Mesendoderm (in vitro differentiated cells): Measurements from ENCODE around the gene MRPS12.
"Not testable (repeated sequence)": the region's sequence is repeated elsewhere in the genome, so short reads cannot be mapped to it uniquely, and the experiment has no call there.

Experiments
- DNase-seq: peaks from one replicate; pipeline ENCODE4 v3.0.0; 2013
- H2AK5ac ChIP-seq: 2 replicates; pipeline ENCODE4 v1.6.1; 2013; ENCODE audit warnings: low read length, inconsistent platforms
- H2BK120ac ChIP-seq: 2 replicates; pipeline ENCODE4 v1.6.1; 2013; ENCODE audit warnings: low read depth, mild to moderate bottlenecking, low read length, moderate library complexity, mixed read lengths
- H2BK15ac ChIP-seq: replicated peaks from 2 replicates; pipeline ENCODE4 v1.6.1; 2013; ENCODE audit warnings: low read depth, mild to moderate bottlenecking, moderate library complexity
- H2BK5ac ChIP-seq: 2 replicates; pipeline ENCODE4 v1.6.1; 2013; ENCODE audit warnings: low read length, inconsistent platforms
- H3K18ac ChIP-seq: 2 replicates; pipeline ENCODE4 v1.6.1; 2013; ENCODE audit warnings: mild to moderate bottlenecking, low read length, mixed read lengths
- H3K23ac ChIP-seq: one replicate; pipeline ENCODE4 v1.6.1; 2013; ENCODE audit warnings: low read length
- H3K27ac ChIP-seq: 2 replicates; pipeline ENCODE4 v1.5.1; 2013; ENCODE audit warnings: low read depth, mild to moderate bottlenecking, inconsistent platforms, low read length, moderate library complexity
- H3K27me3 ChIP-seq: 2 replicates; pipeline ENCODE4 v1.6.1; 2013; ENCODE audit warnings: low read length, control low read depth, mild to moderate bottlenecking, inconsistent platforms; ENCODE audit not compliant: insufficient read depth, poor library complexity
- H3K36me3 ChIP-seq: 2 replicates; pipeline ENCODE4 v1.6.1; 2013; ENCODE audit warnings: low read length, inconsistent platforms; ENCODE audit not compliant: control insufficient read depth, insufficient read depth
- H3K4ac ChIP-seq: one replicate; pipeline ENCODE4 v1.6.1; 2013; ENCODE audit warnings: low read depth, mild to moderate bottlenecking, low read length, moderate library complexity
- H3K4me1 ChIP-seq: 2 replicates; pipeline ENCODE4 v1.6.1; 2013; ENCODE audit warnings: low read depth, low read length, inconsistent platforms; ENCODE audit not compliant: control insufficient read depth
- H3K4me2 ChIP-seq: 2 replicates; pipeline ENCODE4 v1.6.1; 2013; ENCODE audit warnings: low read length
- H3K4me3 ChIP-seq: 2 replicates; pipeline ENCODE4 v1.5.1; 2013; ENCODE audit warnings: mild to moderate bottlenecking, low read length
- H3K56ac ChIP-seq: one replicate; pipeline ENCODE4 v1.6.1; 2013; ENCODE audit warnings: low read length
- H3K79me1 ChIP-seq: 2 replicates; pipeline ENCODE4 v1.6.1; 2013; ENCODE audit warnings: low read length, inconsistent platforms
- H3K79me2 ChIP-seq: 2 replicates; pipeline ENCODE4 v1.6.1; 2013; ENCODE audit warnings: mild to moderate bottlenecking, low read length; ENCODE audit not compliant: control insufficient read depth, insufficient read depth
- H3K9ac ChIP-seq: 2 replicates; pipeline ENCODE4 v1.6.1; 2013; ENCODE audit warnings: low read length, inconsistent platforms
- H4K5ac ChIP-seq: one replicate; pipeline ENCODE4 v1.6.1; 2013; ENCODE audit warnings: low read length
- H4K8ac ChIP-seq: one replicate; pipeline ENCODE4 v1.6.1; 2013; ENCODE audit warnings: low read depth, mild to moderate bottlenecking, control low read depth, low read length, moderate library complexity
- WGBS: extraction: QIAGEN DNeasy Blood & Tissue Kit; methylation state at CpG from one replicate; pipeline ENCODE4 v1.1.7; 2013; ENCODE audit warnings: low lambda C conversion rate, missing lambda C conversion rate; ENCODE audit not compliant: insufficient coverage; ENCODE audit errors: extremely low coverage; 5-methylcytosine and 5-hydroxymethylcytosine counted together

Gene MRPS12

DNA sequence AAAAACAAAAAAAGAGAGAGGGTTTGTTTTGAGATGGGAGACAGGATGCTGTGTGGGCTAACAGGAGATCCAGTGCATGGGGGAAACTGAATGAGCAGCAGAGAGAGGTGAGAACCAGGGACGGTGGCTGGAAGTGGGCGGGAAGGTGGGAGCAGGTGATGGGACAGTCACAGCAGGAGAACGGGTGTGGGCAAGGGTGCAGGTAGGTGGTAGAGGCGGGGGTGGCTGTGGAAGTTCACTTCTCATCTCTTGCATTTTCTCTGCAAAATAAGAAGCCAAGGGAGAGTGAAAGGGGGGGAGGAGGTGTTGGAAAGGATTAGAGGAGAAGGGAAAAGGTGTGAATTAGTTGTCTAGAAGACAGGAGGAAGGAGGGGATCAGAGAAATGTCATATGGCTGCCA is 22.9 kb downstream of the MRPS12 start:
- H3K4me2 ChIP-seq = no peak overlapping the region
- no peak overlapping the region for H2BK5ac ChIP-seq
- H2AK5ac ChIP-seq = no peak overlapping the region
- no CpG with 5 or more reads among the region's 4 CpGs for WGBS
- H3K36me3 ChIP-seq = no peaks in the 10 kb centered on the region
- no peak overlapping the region for H4K8ac ChIP-seq
- no peak overlapping the region for H3K23ac ChIP-seq
- H3K27me3 ChIP-seq = no peaks in the 10 kb centered on the region
- no peak overlapping the region for H3K9ac ChIP-seq
- no peak overlapping the region for H2BK120ac ChIP-seq
- no peak overlapping the region for H3K18ac ChIP-seq
- peaks cover 2% of the 10 kb centered on the region for H3K4me1 ChIP-seq
- no peak overlapping the region for H2BK15ac ChIP-seq
- no peak overlapping the region for H3K4me3 ChIP-seq
- H4K5ac ChIP-seq = no peak overlapping the region
- H3K56ac ChIP-seq = no peak overlapping the region
- no peaks in the 10 kb centered on the region for H3K79me1 ChIP-seq
- DNase-seq = peak; percentile 25
- no peak overlapping the region for H3K4ac ChIP-seq
- H3K27ac ChIP-seq = no peak overlapping the region
- no peaks in the 10 kb centered on the region for H3K79me2 ChIP-seq

DNA sequence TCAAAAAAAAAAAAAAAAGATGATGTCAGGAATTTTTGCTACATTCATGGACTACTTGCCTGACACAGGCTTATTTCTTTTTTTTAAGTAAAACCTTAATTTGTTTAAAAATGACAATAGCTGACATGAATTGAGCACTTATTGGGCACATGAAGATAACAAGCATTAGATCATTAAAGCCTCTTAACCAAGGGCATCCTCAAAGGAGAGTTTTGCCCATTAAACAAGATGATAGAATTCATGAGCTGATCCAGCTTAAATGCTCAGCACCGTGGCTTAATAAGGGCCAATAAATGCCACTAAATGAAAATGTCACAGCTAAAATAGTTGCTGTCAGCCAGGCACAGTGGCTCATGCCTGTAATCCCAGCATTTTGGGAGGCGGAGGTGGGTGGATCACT is 25.5 kb downstream of the MRPS12 start:
- WGBS = no CpG with 5 or more reads among the region's 2 CpGs
- Histone ChIP-seq H3K79me2 (no peaks in the 10 kb centered on the region), H2BK15ac (no peak overlapping the region), H3K27me3 (no peaks in the 10 kb centered on the region), H2BK120ac (no peak overlapping the region), H3K56ac (no peak overlapping the region), H3K23ac (no peak overlapping the region), H3K4me3 (no peak overlapping the region), H3K36me3 (no peaks in the 10 kb centered on the region), H3K4me1 (peaks cover 2% of the 10 kb centered on the region), H3K18ac (no peak overlapping the region), H3K4me2 (no peak overlapping the region), H3K27ac (no peak overlapping the region), H3K4ac (no peak overlapping the region), H3K9ac (no peak overlapping the region), H2BK5ac (no peak overlapping the region), H3K79me1 (no peaks in the 10 kb centered on the region), H4K5ac (no peak overlapping the region), H4K8ac (no peak overlapping the region), H2AK5ac (no peak overlapping the region)
- DNase-seq = no peak

DNA sequence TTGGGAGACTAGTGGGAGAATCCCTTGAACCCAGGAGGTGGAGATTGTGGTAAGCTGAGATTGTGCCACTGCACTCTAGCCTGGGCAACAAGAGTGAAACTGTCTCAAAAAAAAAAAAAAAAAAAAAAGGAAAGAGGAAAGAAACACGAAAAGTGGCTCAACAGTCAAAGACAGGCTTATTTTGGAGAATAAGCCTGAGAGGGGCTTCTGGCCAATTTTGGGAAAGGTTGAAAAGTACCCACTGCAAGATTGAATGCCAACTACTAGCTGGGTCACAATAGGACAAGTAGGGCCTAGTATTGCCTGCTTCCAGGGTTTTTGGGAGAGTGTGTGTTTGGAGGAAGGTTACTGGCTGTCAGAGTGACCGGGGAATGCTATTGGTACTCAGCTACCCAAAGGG is 27.6 kb downstream of the MRPS12 start:
- no peak overlapping the region for H3K9ac ChIP-seq
- H3K56ac ChIP-seq = no peak overlapping the region
- no peaks in the 10 kb centered on the region for H3K79me2 ChIP-seq
- H3K4me3 ChIP-seq = no peak overlapping the region
- DNase-seq = no peak
- H3K4ac ChIP-seq = no peak overlapping the region
- no peak overlapping the region for H2BK120ac ChIP-seq
- H3K23ac ChIP-seq = no peak overlapping the region
- WGBS = no CpG with 5 or more reads among the region's 2 CpGs
- no peak overlapping the region for H3K18ac ChIP-seq
- H3K27me3 ChIP-seq = no peaks in the 10 kb centered on the region
- no peak overlapping the region for H2AK5ac ChIP-seq
- no peak overlapping the region for H3K27ac ChIP-seq
- H3K4me2 ChIP-seq = no peak overlapping the region
- H2BK15ac ChIP-seq = no peak overlapping the region
- no peak overlapping the region for H2BK5ac ChIP-seq
- H4K5ac ChIP-seq = no peak overlapping the region
- no peaks in the 10 kb centered on the region for H3K4me1 ChIP-seq
- no peak overlapping the region for H4K8ac ChIP-seq
- H3K36me3 ChIP-seq = no peaks in the 10 kb centered on the region
- H3K79me1 ChIP-seq = no peaks in the 10 kb centered on the region

DNA sequence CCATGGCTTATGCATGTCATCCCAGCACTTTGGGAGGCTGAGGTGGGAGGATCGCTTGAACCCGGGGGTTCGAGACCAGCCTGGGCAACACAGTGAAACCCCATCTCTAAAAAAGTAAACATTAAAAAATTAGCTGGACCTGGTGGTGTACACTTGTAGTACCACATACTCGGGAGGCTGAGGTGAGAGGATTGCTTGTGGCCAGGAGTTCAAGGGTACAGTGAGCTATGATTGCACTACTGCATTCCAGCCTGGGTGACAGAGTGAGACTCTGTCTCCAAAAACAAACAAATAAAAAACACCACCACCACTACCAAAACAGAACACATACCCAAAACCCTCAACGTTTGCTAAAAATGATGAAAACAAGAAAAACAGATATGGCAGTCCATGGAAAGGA is 28.9 kb downstream of the MRPS12 start:
- no peak overlapping the region for H3K4me3 ChIP-seq
- H3K23ac ChIP-seq = no peak overlapping the region
- H2BK120ac ChIP-seq = no peak overlapping the region
- no peak overlapping the region for H2BK15ac ChIP-seq
- no peak overlapping the region for H3K18ac ChIP-seq
- H3K4ac ChIP-seq = no peak overlapping the region
- no peak for DNase-seq
- H3K27me3 ChIP-seq = no peaks in the 10 kb centered on the region
- no peak overlapping the region for H2AK5ac ChIP-seq
- no peaks in the 10 kb centered on the region for H3K4me1 ChIP-seq
- no peaks in the 10 kb centered on the region for H3K79me2 ChIP-seq
- no peak overlapping the region for H4K8ac ChIP-seq
- H2BK5ac ChIP-seq = no peak overlapping the region
- no peak overlapping the region for H3K27ac ChIP-seq
- H4K5ac ChIP-seq = no peak overlapping the region
- no peaks in the 10 kb centered on the region for H3K79me1 ChIP-seq
- H3K56ac ChIP-seq = no peak overlapping the region
- WGBS = no CpG with 5 or more reads among the region's 5 CpGs
- no peaks in the 10 kb centered on the region for H3K36me3 ChIP-seq
- no peak overlapping the region for H3K9ac ChIP-seq
- H3K4me2 ChIP-seq = no peak overlapping the region

DNA sequence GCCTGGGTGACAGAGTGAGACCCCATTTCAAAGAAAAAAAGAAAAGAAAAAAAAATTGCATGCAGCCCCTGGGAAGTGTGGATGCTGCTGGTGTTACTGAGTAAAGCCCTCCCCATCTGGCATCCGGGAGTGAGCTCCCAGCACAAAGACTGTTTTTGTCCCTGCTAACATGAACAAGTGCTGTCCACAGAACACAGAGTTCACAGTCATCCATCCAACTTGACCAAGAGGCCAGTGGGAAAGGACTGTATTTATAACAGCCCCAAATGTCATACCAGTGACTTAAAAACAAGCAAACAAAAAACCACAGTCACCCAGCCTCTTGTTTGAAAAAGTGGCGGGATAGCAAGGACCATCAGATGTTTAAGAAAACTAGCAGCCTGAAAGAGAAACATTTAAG is 34.0 kb downstream of the MRPS12 start:
- no CpG with 5 or more reads among the region's 2 CpGs for WGBS
- Histone ChIP-seq H3K79me1 (no peaks in the 10 kb centered on the region), H3K27ac (no peak overlapping the region), H3K27me3 (no peaks in the 10 kb centered on the region), H3K56ac (no peak overlapping the region), H2AK5ac (no peak overlapping the region), H3K4me2 (no peak overlapping the region), H2BK120ac (no peak overlapping the region), H3K4me3 (no peak overlapping the region), H3K36me3 (no peaks in the 10 kb centered on the region), H4K5ac (no peak overlapping the region), H2BK5ac (no peak overlapping the region), H3K79me2 (no peaks in the 10 kb centered on the region), H4K8ac (no peak overlapping the region), H3K4me1 (no peaks in the 10 kb centered on the region), H3K9ac (no peak overlapping the region), H2BK15ac (no peak overlapping the region), H3K4ac (no peak overlapping the region), H3K18ac (no peak overlapping the region), H3K23ac (no peak overlapping the region)
- no peak for DNase-seq

DNA sequence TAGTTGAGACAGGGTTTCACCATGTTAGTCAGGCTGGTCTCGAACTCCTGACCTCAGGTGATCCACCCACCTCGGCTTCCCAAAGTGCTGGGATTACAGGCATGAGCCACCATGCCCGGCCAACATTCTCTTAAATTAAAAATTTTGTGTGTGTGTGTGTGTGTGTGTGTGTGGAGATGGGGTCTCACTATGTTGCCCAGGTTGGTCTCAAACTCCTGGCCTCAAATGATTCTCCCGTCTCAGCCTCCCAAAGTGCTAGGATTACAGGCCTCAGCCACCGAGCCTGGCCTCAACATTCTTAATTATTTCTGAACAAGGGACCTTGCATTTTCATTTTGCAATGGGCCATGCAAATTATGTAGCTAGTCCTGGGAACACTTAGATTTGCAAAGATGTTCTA is 35.4 kb downstream of the MRPS12 start:
- H3K27ac ChIP-seq, DNase-seq, H3K4me3 ChIP-seq, H3K4me1 ChIP-seq, H3K79me2 ChIP-seq, H4K5ac ChIP-seq, H3K56ac ChIP-seq, H3K36me3 ChIP-seq, H3K23ac ChIP-seq, H2AK5ac ChIP-seq, H2BK15ac ChIP-seq, H3K18ac ChIP-seq, H3K4ac ChIP-seq, H4K8ac ChIP-seq, H3K4me2 ChIP-seq, H3K79me1 ChIP-seq, H3K9ac ChIP-seq, H2BK120ac ChIP-seq, H2BK5ac ChIP-seq, H3K27me3 ChIP-seq: not testable (repeated sequence)
- no CpG with 5 or more reads among the region's 5 CpGs for WGBS
